Measurements from ENCODE around the gene TACC3.

- no peak for TF ChIP-seq CTCF (IDR thresholded peaks at IDR 0.05)
- TF ChIP-seq ZFX (IDR thresholded peaks at IDR 0.05; ENCODE audit: borderline replicate concordance), result no peak
Observed at GRCh38 chr4:1770245-1770644, 48.9 kb downstream of the TACC3 start.

Data from 22Rv1 (cell line).